HG02588 (cell line): ENCODE data around the gene TOX2.

Experiments
- ATAC-seq: cut with Tn5 transposase; IDR thresholded peaks from one replicate; pipeline ENCODE4 v1.9.1; 2021; ENCODE audit warnings: mild to moderate bottlenecking, moderate library complexity; ENCODE audit not compliant: unreplicated experiment

Gene TOX2

DNA sequence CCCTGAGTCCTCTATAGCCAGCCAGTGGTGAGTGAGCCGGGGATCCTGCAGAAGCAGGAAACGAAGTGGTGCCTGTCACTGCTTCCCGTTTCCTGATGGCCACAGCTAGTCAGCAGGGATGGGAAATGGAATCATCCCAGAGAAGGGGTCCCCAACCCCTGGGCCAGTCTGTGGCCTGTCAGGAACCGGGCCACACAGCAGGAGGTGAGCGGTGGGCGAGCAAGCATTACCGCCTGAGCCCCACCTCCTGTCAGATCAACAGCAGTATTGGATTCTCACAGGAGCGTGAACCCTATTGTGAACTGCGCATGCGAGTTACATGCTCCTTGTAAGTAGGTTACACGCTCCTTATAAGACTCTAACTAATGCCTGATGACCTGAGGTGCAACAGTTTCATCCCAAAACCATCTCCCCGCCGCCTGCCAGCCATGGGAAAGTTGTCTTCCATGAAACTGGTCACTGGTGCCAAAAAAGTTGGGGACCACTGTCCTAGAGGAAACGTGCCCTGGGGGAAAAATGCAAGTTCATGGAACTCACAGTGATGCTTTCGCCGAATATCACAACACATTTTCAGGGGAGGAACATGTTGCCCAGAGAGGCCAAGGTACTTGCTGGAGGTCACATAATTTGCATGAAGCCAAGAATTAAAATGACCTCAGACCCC is 158.5 kb downstream of the TOX2 start:
- ATAC-seq = no peak

GRCh38 chr20:44073675-44074071 is 159.0 kb downstream of the TOX2 start:
- no peak for ATAC-seq

DNA sequence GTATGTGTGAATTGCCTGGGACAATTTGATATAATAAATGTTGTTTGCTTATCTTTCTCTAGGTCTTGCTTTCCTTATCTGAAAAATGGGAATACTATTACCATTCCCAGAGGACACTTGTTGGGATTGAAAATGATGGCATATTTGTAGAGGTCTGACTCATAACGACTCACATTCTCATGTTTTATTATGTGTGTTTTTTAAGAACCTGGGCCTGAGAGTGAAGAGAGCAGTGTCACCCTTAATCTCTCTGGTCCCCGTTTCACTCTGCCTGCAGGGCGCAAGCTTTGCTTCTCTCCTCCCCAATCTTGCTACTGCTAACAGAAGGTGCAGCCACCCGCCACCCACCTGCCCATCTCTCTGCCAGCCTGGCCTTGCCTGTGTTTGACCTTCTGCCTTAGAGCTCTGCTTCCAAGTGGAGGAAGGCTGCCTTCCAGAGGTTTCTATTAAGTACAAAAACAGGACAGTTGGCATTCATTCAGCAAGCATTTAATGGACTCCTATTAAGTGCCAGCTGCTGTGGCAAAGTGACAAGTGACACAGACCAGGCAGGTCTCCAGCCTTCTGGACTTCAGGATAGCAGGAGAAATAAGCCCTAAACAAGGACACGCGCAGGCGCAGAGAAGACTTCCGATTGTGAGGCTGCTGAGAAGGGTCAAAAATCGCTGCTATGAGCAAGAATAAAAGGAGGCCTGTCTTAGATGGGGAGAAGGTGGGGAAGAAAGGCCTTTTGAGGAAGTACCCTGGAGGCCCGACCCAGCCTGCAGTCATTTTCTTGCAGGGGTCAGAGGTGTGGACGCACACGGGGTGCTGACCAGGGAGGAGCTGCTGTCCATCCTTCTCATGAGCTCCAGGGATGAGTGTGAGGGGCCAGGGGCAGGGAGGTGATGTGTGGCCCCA is 159.8 kb downstream of the TOX2 start:
- no peak for ATAC-seq

GRCh38 chr20:44075191-44075949 is 160.7 kb downstream of the TOX2 start:
- no peak for ATAC-seq

GRCh38 chr20:44075950-44076232 is 161.2 kb downstream of the TOX2 start:
- ATAC-seq = no peak

- ATAC-seq = no peak
Measured at GRCh38 chr20:44079291-44079690, 164.6 kb downstream of the TOX2 start.

DNA sequence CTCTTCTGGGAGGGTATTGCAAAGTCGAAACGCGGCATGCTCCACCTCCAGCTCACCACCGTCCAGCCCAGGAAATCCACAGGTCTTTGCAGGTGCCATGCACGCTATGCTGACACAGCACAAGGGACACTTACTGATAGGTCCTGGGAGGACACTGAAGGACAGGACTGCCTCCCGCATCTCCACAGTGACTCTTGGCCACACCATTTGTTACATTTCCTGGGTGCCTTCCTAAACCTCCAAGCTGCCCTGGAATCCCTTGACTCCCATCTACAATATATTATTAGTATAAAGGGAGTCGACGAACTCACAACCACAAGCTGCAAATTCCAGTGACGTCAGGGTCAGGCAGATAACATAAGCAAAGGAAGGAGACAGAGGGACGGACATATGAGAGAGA is 165.4 kb downstream of the TOX2 start:
- no peak for ATAC-seq

DNA sequence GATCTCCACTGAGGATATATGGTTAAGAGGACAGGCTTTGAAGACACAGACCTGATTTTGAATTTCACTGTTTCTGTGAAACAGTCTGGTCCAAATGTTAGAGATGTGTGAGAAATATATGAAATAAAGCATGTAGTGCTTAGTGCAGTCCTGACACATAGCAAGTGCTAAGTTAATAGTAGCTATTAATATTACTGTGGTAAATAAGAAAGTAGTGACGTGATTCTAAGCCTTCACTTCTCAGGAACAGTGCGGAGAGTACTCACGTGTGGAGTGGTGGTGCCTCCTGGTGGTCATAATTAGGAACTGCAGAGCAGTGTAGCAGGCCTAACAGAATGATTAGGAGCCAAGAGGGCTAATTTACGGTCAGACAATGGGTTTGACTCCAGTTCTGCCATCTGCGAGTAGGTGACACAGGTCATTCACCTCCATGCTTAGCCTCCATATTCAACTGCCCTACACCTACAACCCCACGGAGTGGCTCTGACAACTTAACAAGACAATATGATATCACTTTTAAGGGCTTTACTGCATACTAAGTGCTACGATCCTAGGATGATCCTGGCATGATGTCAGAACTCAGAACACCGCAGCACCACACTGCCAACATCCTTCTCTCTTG is 166.1 kb downstream of the TOX2 start:
- ATAC-seq = no peak

DNA sequence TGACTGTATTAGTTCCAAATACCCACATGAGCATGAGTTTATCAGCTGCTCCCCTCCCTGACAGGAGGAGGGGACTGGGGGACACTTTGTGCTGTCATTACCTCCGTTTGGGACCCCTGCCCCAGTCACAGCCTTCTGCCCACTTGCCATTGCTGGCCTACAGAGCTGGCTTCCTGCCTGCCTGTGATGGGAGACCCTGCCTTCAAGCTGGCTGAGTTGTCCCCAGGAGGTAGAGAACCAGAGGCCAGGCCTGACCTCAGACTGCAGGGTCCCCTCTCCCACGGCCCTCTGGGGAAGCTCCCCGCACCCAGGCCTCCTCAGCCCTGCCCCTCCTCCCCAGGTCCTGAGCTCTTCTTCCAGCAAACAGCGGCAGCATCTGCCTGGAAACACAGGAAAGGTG is 166.8 kb downstream of the TOX2 start:
- ATAC-seq = no peak

GRCh38 chr20:44081888-44082287 is 167.2 kb downstream of the TOX2 start:
- no peak for ATAC-seq

DNA sequence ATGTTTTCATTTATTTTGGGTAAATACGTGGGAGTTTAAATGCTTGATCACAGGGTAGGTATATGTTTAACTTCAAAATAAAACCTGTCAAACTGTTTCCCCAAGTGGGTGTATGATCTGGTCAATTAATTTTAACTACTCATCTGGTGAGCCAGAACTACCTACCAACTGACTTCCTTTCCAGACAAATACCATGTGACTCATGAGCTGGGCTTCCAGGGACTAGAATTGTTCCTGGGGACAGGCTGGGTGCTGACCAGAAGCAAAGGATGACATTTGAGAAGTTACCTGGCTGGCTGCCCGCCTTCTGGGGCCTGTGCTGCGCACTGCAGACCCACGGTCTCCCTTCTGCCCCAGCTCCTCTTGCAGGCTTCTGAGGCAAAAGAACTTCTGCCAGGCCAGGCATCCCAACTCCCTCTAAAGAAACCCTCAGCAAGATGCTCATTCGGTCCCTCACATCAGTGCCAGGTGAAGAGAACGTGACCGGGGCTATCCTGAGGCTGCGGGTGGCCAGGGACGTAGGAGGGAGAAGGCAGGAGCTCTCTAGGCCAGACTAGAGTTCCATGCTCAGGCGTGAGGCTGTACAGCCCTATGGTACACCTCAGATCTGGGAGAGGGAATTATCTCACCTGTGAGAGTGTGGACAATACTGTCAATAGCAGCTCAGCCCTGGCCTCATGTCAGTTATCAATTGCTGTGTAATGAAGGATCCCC is 168.7 kb downstream of the TOX2 start:
- ATAC-seq = no peak

GRCh38 chr20:44084439-44084838 is 169.8 kb downstream of the TOX2 start:
- ATAC-seq = no peak

DNA sequence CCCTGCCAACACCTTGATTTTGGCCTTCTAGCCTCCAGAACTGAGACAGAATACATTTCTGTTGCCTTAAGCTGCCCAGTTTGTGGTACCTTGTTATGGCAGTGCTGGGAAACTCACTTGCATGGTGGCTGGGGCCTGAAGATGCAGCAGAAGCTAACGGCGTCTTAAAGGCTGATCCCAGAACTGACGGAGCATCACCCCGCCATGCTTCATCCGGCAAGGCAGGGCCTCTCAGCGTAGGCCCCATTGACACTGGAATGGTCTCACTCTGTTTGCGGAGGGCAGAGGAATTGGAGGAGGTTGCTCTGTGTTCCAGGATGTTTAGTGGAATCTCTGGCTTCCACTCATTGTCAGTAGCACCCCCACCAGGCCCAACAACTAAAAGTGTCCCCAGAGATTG is 170.2 kb downstream of the TOX2 start:
- ATAC-seq = no peak

- ATAC-seq = no peak
Measured at GRCh38 chr20:44085616-44086434, 171.2 kb downstream of the TOX2 start.

DNA sequence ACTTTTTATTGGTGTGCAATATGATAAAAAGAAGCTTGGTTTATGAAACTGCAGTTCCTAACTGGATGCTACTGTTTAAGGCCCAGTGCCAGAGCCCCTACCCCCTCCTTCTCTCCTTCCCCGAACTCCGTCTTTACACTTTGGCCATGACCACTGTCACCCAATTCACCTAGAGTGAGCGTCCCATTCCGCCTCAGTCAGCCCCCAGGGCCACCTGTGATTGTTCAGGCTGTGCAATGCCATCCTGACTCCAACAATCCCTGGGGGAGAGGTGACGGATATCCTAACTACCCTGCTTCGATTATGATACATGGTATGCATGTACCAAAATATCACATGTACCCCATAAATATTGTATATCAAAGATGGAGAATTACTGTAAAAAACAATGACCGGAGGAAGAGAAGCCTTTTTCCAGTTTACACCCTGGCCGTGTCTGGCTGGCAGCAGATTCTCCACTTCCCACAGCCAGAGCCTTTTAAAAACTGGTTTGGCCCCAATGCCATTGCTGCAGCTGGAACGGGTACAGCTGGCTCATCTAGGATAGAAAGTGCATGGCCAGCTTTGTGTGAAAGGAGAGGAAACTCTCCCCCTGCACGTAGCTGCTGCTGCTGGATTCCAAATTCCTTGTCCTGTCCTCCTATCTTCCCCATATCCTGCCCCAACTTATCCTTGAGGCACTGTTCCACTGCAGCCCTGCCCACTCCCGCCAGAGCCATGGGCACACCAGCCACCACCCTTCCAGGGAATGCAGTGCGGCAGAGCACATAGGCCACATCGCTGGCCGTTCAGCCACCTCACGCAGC is 172.6 kb downstream of the TOX2 start:
- no peak for ATAC-seq

GRCh38 chr20:44087857-44088120 is 173.1 kb downstream of the TOX2 start:
- ATAC-seq = no peak

DNA sequence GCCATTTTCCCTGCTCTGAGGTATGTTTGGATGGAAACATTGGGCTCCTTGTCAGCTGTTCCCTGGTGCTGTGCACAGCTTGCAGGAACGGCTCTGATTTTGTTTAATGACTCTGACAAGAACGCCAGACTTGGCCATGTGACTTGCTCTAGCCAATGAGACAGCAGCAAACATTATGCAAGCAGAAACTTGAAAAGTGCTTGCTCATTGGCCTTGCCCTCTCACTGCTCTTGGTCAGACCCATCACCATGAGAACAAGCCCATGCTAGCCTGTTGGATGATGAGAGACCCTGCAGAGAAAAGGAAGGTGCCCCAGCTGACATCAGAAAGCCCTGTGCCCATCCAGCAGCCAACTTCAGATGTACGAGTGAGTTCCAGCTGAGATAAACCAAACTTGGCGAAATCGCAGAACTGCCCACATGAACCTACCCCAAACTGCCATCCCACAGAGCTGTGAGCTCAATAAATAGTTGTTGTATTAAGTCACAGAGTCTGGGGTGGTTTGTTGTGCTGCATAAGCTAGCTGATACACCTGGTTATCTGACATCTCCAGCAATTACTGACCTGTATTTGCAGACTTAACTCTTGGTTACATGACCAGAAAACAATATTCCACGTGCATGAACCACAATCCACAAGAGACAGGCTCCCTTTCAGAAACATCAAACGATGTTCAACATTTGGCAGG is 175.5 kb downstream of the TOX2 start:
- no peak for ATAC-seq

DNA sequence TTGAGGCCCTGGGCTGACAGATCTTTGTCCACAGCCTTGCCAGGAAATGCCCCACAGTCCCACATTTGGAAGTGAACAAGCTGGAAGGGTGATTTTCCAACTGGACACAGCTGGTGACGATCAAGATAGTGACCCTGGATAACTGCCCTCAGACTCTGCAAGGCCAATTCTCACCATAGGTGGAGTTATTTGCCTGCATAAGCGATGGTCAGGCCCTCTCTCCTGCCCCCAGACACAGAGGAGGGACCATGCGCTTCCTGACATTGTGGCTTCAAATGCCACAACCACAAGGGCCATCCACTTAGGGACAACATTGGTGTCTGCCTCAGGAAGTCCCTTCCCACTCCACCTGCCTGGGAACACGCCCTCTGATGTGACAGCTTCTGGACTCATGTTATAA is 176.4 kb downstream of the TOX2 start:
- no peak for ATAC-seq
